Lower leg skin (tissue), 3 donors: Measurements from ENCODE around the gene IL17D.

Experiments used
- POLR2A ChIP-seq, 2 donors: fragments of 450-650 bp; IDR thresholded peaks; one replicate each; pipeline ENCODE4 v1.6.1; 2016 to 2017; ENCODE audit warnings: antibody characterized with exemption in 2 of 2, mild to moderate bottlenecking in 1 of 2, moderate library complexity in 1 of 2
- TF ChIP-seq, protein P1 (sequence below), 3 donors: fragments of 450-650 bp; IDR thresholded peaks; one replicate each; pipeline ENCODE4 v1.5.1; 2016; ENCODE audit warnings: antibody characterized with exemption in 3 of 3, mild to moderate bottlenecking in 3 of 3, moderate library complexity in 2 of 3

DNA sequence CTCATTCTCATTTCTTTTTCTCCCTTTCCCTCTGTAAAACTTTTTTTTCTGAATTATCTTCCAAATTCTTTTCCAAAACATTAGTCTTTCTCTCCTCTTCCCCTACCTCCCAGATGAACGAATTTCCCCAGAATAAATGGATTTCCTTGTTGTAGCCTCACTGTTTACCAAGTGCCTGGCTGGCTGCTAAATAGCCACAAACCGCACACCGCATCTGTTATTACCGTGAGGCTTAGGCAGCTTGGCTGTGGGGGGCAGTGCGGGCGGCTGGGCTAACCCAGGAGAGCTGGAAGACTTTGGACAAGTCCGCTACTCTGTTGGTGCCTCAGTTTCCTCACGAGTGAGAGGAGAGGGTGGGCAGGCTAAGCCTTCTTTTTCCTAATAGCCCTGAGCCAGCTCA is 10.7 kb downstream of the IL17D start:
- TF ChIP-seq, protein P1, sequence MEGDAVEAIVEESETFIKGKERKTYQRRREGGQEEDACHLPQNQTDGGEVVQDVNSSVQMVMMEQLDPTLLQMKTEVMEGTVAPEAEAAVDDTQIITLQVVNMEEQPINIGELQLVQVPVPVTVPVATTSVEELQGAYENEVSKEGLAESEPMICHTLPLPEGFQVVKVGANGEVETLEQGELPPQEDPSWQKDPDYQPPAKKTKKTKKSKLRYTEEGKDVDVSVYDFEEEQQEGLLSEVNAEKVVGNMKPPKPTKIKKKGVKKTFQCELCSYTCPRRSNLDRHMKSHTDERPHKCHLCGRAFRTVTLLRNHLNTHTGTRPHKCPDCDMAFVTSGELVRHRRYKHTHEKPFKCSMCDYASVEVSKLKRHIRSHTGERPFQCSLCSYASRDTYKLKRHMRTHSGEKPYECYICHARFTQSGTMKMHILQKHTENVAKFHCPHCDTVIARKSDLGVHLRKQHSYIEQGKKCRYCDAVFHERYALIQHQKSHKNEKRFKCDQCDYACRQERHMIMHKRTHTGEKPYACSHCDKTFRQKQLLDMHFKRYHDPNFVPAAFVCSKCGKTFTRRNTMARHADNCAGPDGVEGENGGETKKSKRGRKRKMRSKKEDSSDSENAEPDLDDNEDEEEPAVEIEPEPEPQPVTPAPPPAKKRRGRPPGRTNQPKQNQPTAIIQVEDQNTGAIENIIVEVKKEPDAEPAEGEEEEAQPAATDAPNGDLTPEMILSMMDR (IDR thresholded peaks at IDR 0.05) = no peak
- no peak for TF ChIP-seq POLR2A (IDR thresholded peaks at IDR 0.05)
